H1 (cell line): ENCODE results near the gene ALDOC. TPM values are rescaled to one million over a fixed set of nuclear protein-coding genes. Genes with fewer than 3 reads are reported as not detected.

Experiments used
- ATF2 ChIP-seq: IDR thresholded peaks from 2 replicates; pipeline ENCODE4 v1.6.1; 2012; ENCODE audit warnings: low read length, inconsistent platforms
- KDM5A ChIP-seq: fragments of 200-600 bp; IDR thresholded peaks from 2 replicates; pipeline ENCODE4 v1.7.1; 2012; ENCODE audit warnings: mild to moderate bottlenecking, low read length, inconsistent platforms, mixed read lengths
- polyA plus RNA-seq, 7 experiments: library from polyadenylated mRNA; depleted of rRNA in 3 of 7; stranded (reverse) in 5 of 7; unstranded in 2 of 7; fragments of >200 nt in 5 of 7; fragments of 200-250 nt in 2 of 7; gene quantifications; 1 replicate in 5 of 7; 2 replicates in 1 of 7; 4 replicates in 1 of 7; pipeline versions ENCODE4 v1.2.1 to v1.2.3, GENCODE V29; 2011 to 2013; ENCODE audit warnings: missing spikeins in 2 of 7, mixed read lengths in 2 of 7
- total RNA-seq: library from RNA; stranded (reverse); fragmentation: NEBNext Ultra II Directional; extraction: Animal tissue kit (Norgen Biotek cat#: 25700); gene quantifications from 2 replicates; pipeline ENCODE4 v1.2.1, GENCODE V29; 2021

The ALDOC gene
- total and polyA plus RNA-seq, 2 of the 8 experiments (the other 6 are each of a cell fraction or from before 2014, with no cell fraction given), result 51.6 to 103 TPM

GRCh38 chr17:28620010-28620409, 43.3 kb upstream of the ALDOC start (continued):
- TF ChIP-seq ATF2 (no peak), KDM5A (no peak)
